HepG2 (cell line): ENCODE results near the gene PTPN14. TPM values are rescaled to one million over a fixed set of nuclear protein-coding genes. Genes with fewer than 3 reads are reported as not detected.

Experiments
- GTF3A ChIP-seq: sonication (generic); formaldehyde crosslinking; conservative IDR thresholded peaks from 2 replicates; pipeline ENCODE4 v1.4.0; 2020; ENCODE audit warnings: mild to moderate bottlenecking, missing genetic modification reagents
- HIC2 ChIP-seq: sonication (generic); formaldehyde crosslinking; IDR thresholded peaks from 2 replicates; pipeline ENCODE4 v1.9.0; 2022; ENCODE audit warnings: low read depth, missing genetic modification reagents
- HNRNPLL ChIP-seq: fragments of 200-400 bp; formaldehyde crosslinking; IDR thresholded peaks from 2 replicates; pipeline ENCODE4 v1.6.1; 2017; ENCODE audit warnings: mild to moderate bottlenecking, low read depth, low read length; ENCODE audit not compliant: poor library complexity, severe bottlenecking
- KAT2B ChIP-seq: fragments of 150-350 bp; IDR thresholded peaks from 2 replicates; pipeline ENCODE4 v1.6.1; 2014; ENCODE audit warnings: low read depth, low read length, borderline replicate concordance
- KLF13 ChIP-seq: sonication (generic); formaldehyde crosslinking; IDR thresholded peaks from 2 replicates; pipeline ENCODE4 v1.4.0; 2020; ENCODE audit warnings: mild to moderate bottlenecking, missing genetic modification reagents
- PAF1 ChIP-seq: IDR thresholded peaks from 2 replicates; pipeline ENCODE4 v1.6.1; 2016; ENCODE audit warnings: missing genetic modification reagents, missing compliant biosample characterization
- RAD21 ChIP-seq: fragments of 450-650 bp; formaldehyde crosslinking; IDR thresholded peaks from 2 replicates; pipeline ENCODE4 v1.5.0; 2020; ENCODE audit warnings: mild to moderate bottlenecking
- RBFOX2 ChIP-seq: fragments of 200-400 bp; formaldehyde crosslinking; IDR thresholded peaks from 2 replicates; pipeline ENCODE4 v1.6.1; 2017; ENCODE audit warnings: low read depth, mild to moderate bottlenecking, low read length
- SALL1 ChIP-seq: sonication (generic); formaldehyde crosslinking; IDR thresholded peaks from 2 replicates; pipeline ENCODE4 v1.8.0; 2022; ENCODE audit warnings: mild to moderate bottlenecking, missing genetic modification reagents
- SUZ12 ChIP-seq: fragments of 150-350 bp; IDR thresholded peaks from 2 replicates; pipeline ENCODE4 v1.6.1; 2014; ENCODE audit warnings: low read depth, low read length
- UBTF ChIP-seq: sonication (generic); formaldehyde crosslinking; IDR thresholded peaks from 2 replicates; pipeline ENCODE4 v1.4.0; 2020; ENCODE audit warnings: mild to moderate bottlenecking, missing genetic modification reagents
- XBP1 ChIP-seq: sonication (generic); formaldehyde crosslinking; IDR thresholded peaks from 2 replicates; pipeline ENCODE4 v1.5.0; 2020; ENCODE audit warnings: missing genetic modification reagents
- polyA plus RNA-seq, 8 experiments: library from polyadenylated mRNA; depleted of rRNA in 3 of 8; stranded (reverse) in 7 of 8; unstranded in 1 of 8; fragments of >200 nt; fragmentation: Illumina TruSeq in 4 of 8; extraction: Trizol in 4 of 8; gene quantifications; 2 replicates each; pipeline versions ENCODE4 v1.2.1 to v1.2.3, GENCODE V29; 2011 to 2016; ENCODE audit warnings: low read depth in 4 of 8, missing spikeins in 1 of 8, mixed read lengths in 1 of 8; ENCODE audit not compliant: insufficient read depth in 1 of 8
- total RNA-seq, 5 experiments: library from RNA; depleted of rRNA; stranded (reverse); fragments of >200 nt; fragmentation: Illumina TruSeq; extraction: Trizol; gene quantifications; 2 replicates each; pipeline ENCODE4 v1.2.3, GENCODE V29; 2016; ENCODE audit warnings: low read depth in 1 of 5
- TF ChIP-seq, protein P1 (sequence below): sonication (generic); formaldehyde crosslinking; IDR thresholded peaks from 2 replicates; pipeline ENCODE4 v1.4.0; 2020; ENCODE audit warnings: mild to moderate bottlenecking, missing genetic modification reagents, borderline replicate concordance
- TF ChIP-seq, protein P2 (sequence below): sonication (generic); formaldehyde crosslinking; IDR thresholded peaks from 2 replicates; pipeline ENCODE4 v1.4.0; 2020; ENCODE audit warnings: missing genetic modification reagents
- TF ChIP-seq, protein P3 (sequence below): sonication (generic); formaldehyde crosslinking; IDR thresholded peaks from 2 replicates; pipeline ENCODE4 v1.4.0; 2020; ENCODE audit warnings: missing genetic modification reagents, borderline replicate concordance

PTPN14 gene
- total and polyA plus RNA-seq, 2 of the 13 experiments (the other 11 are each of a cell fraction or from before 2014, with no cell fraction given), result 3.9 to 4.7 TPM

GRCh38 chr1:214551436-214552173 lies at the start of gene PTPN14 (continued):
- TF ChIP-seq, protein P1, sequence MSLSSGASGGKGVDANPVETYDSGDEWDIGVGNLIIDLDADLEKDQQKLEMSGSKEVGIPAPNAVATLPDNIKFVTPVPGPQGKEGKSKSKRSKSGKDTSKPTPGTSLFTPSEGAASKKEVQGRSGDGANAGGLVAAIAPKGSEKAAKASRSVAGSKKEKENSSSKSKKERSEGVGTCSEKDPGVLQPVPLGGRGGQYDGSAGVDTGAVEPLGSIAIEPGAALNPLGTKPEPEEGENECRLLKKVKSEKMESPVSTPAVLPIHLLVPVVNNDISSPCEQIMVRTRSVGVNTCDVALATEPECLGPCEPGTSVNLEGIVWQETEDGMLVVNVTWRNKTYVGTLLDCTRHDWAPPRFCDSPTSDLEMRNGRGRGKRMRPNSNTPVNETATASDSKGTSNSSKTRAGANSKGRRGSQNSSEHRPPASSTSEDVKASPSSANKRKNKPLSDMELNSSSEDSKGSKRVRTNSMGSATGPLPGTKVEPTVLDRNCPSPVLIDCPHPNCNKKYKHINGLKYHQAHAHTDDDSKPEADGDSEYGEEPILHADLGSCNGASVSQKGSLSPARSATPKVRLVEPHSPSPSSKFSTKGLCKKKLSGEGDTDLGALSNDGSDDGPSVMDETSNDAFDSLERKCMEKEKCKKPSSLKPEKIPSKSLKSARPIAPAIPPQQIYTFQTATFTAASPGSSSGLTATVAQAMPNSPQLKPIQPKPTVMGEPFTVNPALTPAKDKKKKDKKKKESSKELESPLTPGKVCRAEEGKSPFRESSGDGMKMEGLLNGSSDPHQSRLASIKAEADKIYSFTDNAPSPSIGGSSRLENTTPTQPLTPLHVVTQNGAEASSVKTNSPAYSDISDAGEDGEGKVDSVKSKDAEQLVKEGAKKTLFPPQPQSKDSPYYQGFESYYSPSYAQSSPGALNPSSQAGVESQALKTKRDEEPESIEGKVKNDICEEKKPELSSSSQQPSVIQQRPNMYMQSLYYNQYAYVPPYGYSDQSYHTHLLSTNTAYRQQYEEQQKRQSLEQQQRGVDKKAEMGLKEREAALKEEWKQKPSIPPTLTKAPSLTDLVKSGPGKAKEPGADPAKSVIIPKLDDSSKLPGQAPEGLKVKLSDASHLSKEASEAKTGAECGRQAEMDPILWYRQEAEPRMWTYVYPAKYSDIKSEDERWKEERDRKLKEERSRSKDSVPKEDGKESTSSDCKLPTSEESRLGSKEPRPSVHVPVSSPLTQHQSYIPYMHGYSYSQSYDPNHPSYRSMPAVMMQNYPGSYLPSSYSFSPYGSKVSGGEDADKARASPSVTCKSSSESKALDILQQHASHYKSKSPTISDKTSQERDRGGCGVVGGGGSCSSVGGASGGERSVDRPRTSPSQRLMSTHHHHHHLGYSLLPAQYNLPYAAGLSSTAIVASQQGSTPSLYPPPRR (CRISPR knock-in tag), result 0 out of 2 replicates have a peak, but pooled peaks have one; percentile 0
- TF ChIP-seq RBFOX2, result peak; percentile 69
- TF ChIP-seq SUZ12, result no peak
- TF ChIP-seq, protein P2, sequence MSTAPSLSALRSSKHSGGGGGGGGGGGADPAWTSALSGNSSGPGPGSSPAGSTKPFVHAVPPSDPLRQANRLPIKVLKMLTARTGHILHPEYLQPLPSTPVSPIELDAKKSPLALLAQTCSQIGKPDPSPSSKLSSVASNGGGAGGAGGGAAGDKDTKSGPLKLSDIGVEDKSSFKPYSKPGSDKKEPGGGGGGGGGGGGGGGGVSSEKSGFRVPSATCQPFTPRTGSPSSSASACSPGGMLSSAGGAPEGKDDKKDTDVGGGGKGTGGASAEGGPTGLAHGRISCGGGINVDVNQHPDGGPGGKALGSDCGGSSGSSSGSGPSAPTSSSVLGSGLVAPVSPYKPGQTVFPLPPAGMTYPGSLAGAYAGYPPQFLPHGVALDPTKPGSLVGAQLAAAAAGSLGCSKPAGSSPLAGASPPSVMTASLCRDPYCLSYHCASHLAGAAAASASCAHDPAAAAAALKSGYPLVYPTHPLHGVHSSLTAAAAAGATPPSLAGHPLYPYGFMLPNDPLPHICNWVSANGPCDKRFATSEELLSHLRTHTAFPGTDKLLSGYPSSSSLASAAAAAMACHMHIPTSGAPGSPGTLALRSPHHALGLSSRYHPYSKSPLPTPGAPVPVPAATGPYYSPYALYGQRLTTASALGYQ (CRISPR knock-in tag), result no peak
- no peak for TF ChIP-seq KAT2B
- TF ChIP-seq PAF1 (CRISPR knock-in tag), result no peak
- 0 out of 2 replicates have a peak, but pooled peaks have one; percentile 45 for TF ChIP-seq UBTF (CRISPR knock-in tag)
- TF ChIP-seq XBP1 (CRISPR knock-in tag), result no peak
- peak; percentile 60 for TF ChIP-seq RAD21 (CRISPR knock-in tag)
- TF ChIP-seq SALL1, result peak; percentile 53
- peak; percentile 60; the same call in 1 of the 2 replicates for TF ChIP-seq GTF3A (CRISPR knock-in tag)
- TF ChIP-seq HIC2 (CRISPR knock-in tag), result no peak
- TF ChIP-seq KLF13 (CRISPR knock-in tag), result no peak
- TF ChIP-seq, protein P3, sequence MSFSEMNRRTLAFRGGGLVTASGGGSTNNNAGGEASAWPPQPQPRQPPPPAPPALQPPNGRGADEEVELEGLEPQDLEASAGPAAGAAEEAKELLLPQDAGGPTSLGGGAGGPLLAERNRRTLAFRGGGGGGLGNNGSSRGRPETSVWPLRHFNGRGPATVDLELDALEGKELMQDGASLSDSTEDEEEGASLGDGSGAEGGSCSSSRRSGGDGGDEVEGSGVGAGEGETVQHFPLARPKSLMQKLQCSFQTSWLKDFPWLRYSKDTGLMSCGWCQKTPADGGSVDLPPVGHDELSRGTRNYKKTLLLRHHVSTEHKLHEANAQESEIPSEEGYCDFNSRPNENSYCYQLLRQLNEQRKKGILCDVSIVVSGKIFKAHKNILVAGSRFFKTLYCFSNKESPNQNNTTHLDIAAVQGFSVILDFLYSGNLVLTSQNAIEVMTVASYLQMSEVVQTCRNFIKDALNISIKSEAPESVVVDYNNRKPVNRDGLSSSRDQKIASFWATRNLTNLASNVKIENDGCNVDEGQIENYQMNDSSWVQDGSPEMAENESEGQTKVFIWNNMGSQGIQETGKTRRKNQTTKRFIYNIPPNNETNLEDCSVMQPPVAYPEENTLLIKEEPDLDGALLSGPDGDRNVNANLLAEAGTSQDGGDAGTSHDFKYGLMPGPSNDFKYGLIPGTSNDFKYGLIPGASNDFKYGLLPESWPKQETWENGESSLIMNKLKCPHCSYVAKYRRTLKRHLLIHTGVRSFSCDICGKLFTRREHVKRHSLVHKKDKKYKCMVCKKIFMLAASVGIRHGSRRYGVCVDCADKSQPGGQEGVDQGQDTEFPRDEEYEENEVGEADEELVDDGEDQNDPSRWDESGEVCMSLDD (CRISPR knock-in tag), result no peak
- peak; percentile 96 for TF ChIP-seq HNRNPLL
